GM23248 (cell line): ENCODE measurements around the gene ERC2. TPM values are rescaled to one million over a fixed set of nuclear protein-coding genes. Genes with fewer than 3 reads are reported as not detected.

Experiments used
- DNase-seq: peaks from one replicate; pipeline ENCODE4 v3.0.0-alpha.2; 2015
- H2AFZ ChIP-seq: fragments of 200-600 bp; sonication (generic); 2 replicates; pipeline ENCODE4 v1.6.1; 2016; ENCODE audit warnings: antibody characterized with exemption
- H3F3A ChIP-seq: fragments of 200-600 bp; sonication (generic); 2 replicates; pipeline ENCODE4 v1.6.1; 2016; ENCODE audit warnings: mild to moderate bottlenecking, antibody characterized with exemption, mixed run types; ENCODE audit not compliant: insufficient read depth
- H3K27ac ChIP-seq: fragments of 200-600 bp; sonication (generic); 2 replicates; pipeline ENCODE4 v1.5.1; 2016; ENCODE audit warnings: mild to moderate bottlenecking
- H3K27me3 ChIP-seq: fragments of 200-600 bp; sonication (generic); replicated peaks from 2 replicates; pipeline ENCODE4 v1.6.1; 2016; ENCODE audit warnings: mild to moderate bottlenecking; ENCODE audit not compliant: insufficient read depth
- H3K36me3 ChIP-seq: fragments of 200-600 bp; sonication (generic); 2 replicates; pipeline ENCODE4 v1.6.1; 2016; ENCODE audit warnings: low read depth, mild to moderate bottlenecking
- H3K4me1 ChIP-seq: fragments of 200-600 bp; sonication (generic); 2 replicates; pipeline ENCODE4 v1.6.1; 2016; ENCODE audit warnings: mild to moderate bottlenecking; ENCODE audit not compliant: insufficient read depth
- H3K4me2 ChIP-seq: fragments of 200-600 bp; sonication (generic); one replicate; pipeline ENCODE4 v1.6.1; 2016; ENCODE audit warnings: mild to moderate bottlenecking; ENCODE audit not compliant: unreplicated experiment
- H3K4me3 ChIP-seq: fragments of 200-600 bp; sonication (generic); 2 replicates; pipeline ENCODE4 v1.5.1; 2016; ENCODE audit warnings: mild to moderate bottlenecking
- H3K79me2 ChIP-seq: fragments of 200-600 bp; sonication (generic); 2 replicates; pipeline ENCODE4 v1.6.1; 2016; ENCODE audit warnings: mild to moderate bottlenecking; ENCODE audit not compliant: insufficient read depth
- H3K9ac ChIP-seq: fragments of 200-600 bp; sonication (generic); 2 replicates; pipeline ENCODE4 v1.6.1; 2016; ENCODE audit warnings: mild to moderate bottlenecking
- H3K9me2 ChIP-seq: fragments of 200-600 bp; sonication (generic); 2 replicates; pipeline ENCODE4 v1.6.1; 2016; ENCODE audit warnings: mixed run types, mild to moderate bottlenecking, moderate library complexity; ENCODE audit not compliant: insufficient read depth
- H3K9me3 ChIP-seq: fragments of 200-600 bp; sonication (generic); one replicate; pipeline ENCODE4 v1.6.1; 2017; ENCODE audit warnings: low read depth
- H4K20me1 ChIP-seq: fragments of 200-600 bp; sonication (generic); 2 replicates; pipeline ENCODE4 v1.6.0; 2016; ENCODE audit not compliant: insufficient read depth
- EZH2 ChIP-seq: fragments of 200-600 bp; sonication (generic); IDR thresholded peaks from 2 replicates; pipeline ENCODE4 v1.6.1; 2018; ENCODE audit warnings: antibody characterized with exemption, mild to moderate bottlenecking; ENCODE audit not compliant: insufficient read depth, poor library complexity, severe bottlenecking
- EZH2phosphoT487 ChIP-seq: fragments of 200-600 bp; sonication (generic); IDR thresholded peaks from 2 replicates; pipeline ENCODE4 v1.6.1; 2018; ENCODE audit warnings: antibody characterized with exemption, moderate library complexity, mild to moderate bottlenecking, low read depth; ENCODE audit not compliant: insufficient read depth
- WGBS, 2 experiments: methylation state at CpG; one replicate each; pipeline ENCODE4 v1.1.6; 2015 to 2017; ENCODE audit warnings: low lambda C conversion rate in 2 of 2, low coverage in 1 of 2; ENCODE audit errors: missing lambda C conversion rate in 2 of 2; 5-methylcytosine and 5-hydroxymethylcytosine counted together
- in situ Hi-C: fragments of 300-500 bp; cut with MboI; formaldehyde crosslinking; loops from 2 replicates; pipeline ENCODE4 v1.15.0; 2020
- polyA plus RNA-seq: library from polyadenylated mRNA; unstranded; fragments of >200 nt; fragmentation: Nextera tagmentation; extraction: Ambion mirVana; gene quantifications from 2 replicates; pipeline ENCODE4 v1.2.1, GENCODE V29; 2016
- total RNA-seq: library from RNA; depleted of rRNA; stranded (reverse); fragments of >200 nt; shearing (Covaris generic); gene quantifications from 2 replicates; pipeline ENCODE4 v1.2.3, GENCODE V29; 2014

Gene ERC2
- total and polyA plus RNA-seq, 2 experiments from 2014 or later = not detected

GRCh38 chr3:56087451-56088053, 380.7 kb downstream of the ERC2 start:
- no peak for DNase-seq
- 72 to 75% methylated on average over 10 of the region's 10 CpGs for WGBS, 2 experiments
- H3K4me3 ChIP-seq = no peak overlapping the region
- H3K79me2 ChIP-seq = no peaks in the 10 kb centered on the region
- H3K4me2 ChIP-seq = no peak overlapping the region
- H3K9me2 ChIP-seq = no peaks in the 10 kb centered on the region
- no peaks in the 10 kb centered on the region for H3K9me3 ChIP-seq
- no peaks in the 10 kb centered on the region for H4K20me1 ChIP-seq
- TF ChIP-seq EZH2 (no peak), EZH2phosphoT487 (no peak)
- no peaks in the 10 kb centered on the region; the same call in 1 of the 2 replicates for H3K27me3 ChIP-seq
- in situ Hi-C loops = no loop called here
- H3K27ac ChIP-seq = no peak overlapping the region
- H2AFZ ChIP-seq = no peak overlapping the region
- no peaks in the 10 kb centered on the region for H3F3A ChIP-seq
- H3K36me3 ChIP-seq = no peaks in the 10 kb centered on the region
- H3K4me1 ChIP-seq = no peaks in the 10 kb centered on the region; the same call in 1 of the 2 replicates
- no peak overlapping the region for H3K9ac ChIP-seq

GRCh38 chr3:56086355-56086754, 381.9 kb downstream of the ERC2 start:
- H3K4me2 ChIP-seq = no peak overlapping the region
- no peaks in the 10 kb centered on the region for H4K20me1 ChIP-seq
- peak; percentile 36 for DNase-seq
- H3K9me3 ChIP-seq = no peaks in the 10 kb centered on the region
- no peaks in the 10 kb centered on the region for H3K79me2 ChIP-seq
- no peaks in the 10 kb centered on the region for H3F3A ChIP-seq
- H2AFZ ChIP-seq = no peak overlapping the region
- H3K36me3 ChIP-seq = no peaks in the 10 kb centered on the region
- 6 to 7% methylated on average over 1 of the region's 1 CpG for WGBS, 2 experiments
- TF ChIP-seq EZH2phosphoT487 = no peak
- no peak for TF ChIP-seq EZH2
- in situ Hi-C loops = no loop called here
- H3K27ac ChIP-seq = no peak overlapping the region
- no peak overlapping the region for H3K9ac ChIP-seq
- H3K4me3 ChIP-seq = no peak overlapping the region
- H3K27me3 ChIP-seq = no peaks in the 10 kb centered on the region; the same call in 1 of the 2 replicates
- H3K9me2 ChIP-seq = no peaks in the 10 kb centered on the region
- no peaks in the 10 kb centered on the region; the same call in 1 of the 2 replicates for H3K4me1 ChIP-seq

GRCh38 chr3:56081246-56081645, 387.0 kb downstream of the ERC2 start:
- Histone ChIP-seq H2AFZ (no peak overlapping the region), H3K27me3 (0 out of 2 replicates have a peak, but pooled peaks cover 4% of the 10 kb centered on the region), H3F3A (no peaks in the 10 kb centered on the region), H3K4me1 (no peaks in the 10 kb centered on the region; the same call in 1 of the 2 replicates), H3K36me3 (no peaks in the 10 kb centered on the region), H3K9me2 (no peaks in the 10 kb centered on the region), H4K20me1 (no peaks in the 10 kb centered on the region), H3K9ac (no peak overlapping the region), H3K27ac (no peak overlapping the region), H3K9me3 (no peaks in the 10 kb centered on the region), H3K79me2 (no peaks in the 10 kb centered on the region), H3K4me3 (no peak overlapping the region), H3K4me2 (no peak overlapping the region)
- WGBS, 2 experiments = 0% methylated on average over 2 of the region's 2 CpGs
- in situ Hi-C loops = no loop called here
- TF ChIP-seq EZH2 = no peak
- no peak for TF ChIP-seq EZH2phosphoT487
- DNase-seq = no peak

- H3K9me2 ChIP-seq = no peaks in the 10 kb centered on the region
- H3K27me3 ChIP-seq = 0 out of 2 replicates have a peak, but pooled peaks cover 4% of the 10 kb centered on the region
- no peaks in the 10 kb centered on the region for H4K20me1 ChIP-seq
- H3K79me2 ChIP-seq = no peaks in the 10 kb centered on the region
- no peaks in the 10 kb centered on the region for H3F3A ChIP-seq
- H2AFZ ChIP-seq = no peak overlapping the region
- H3K27ac ChIP-seq = no peak overlapping the region
- TF ChIP-seq EZH2 (no peak), EZH2phosphoT487 (no peak)
- H3K4me3 ChIP-seq = no peak overlapping the region
- 2 to 3% methylated on average over 2 of the region's 2 CpGs for WGBS, 2 experiments
- H3K9ac ChIP-seq = no peak overlapping the region
- in situ Hi-C loops = no loop called here
- H3K4me1 ChIP-seq = no peaks in the 10 kb centered on the region
- H3K36me3 ChIP-seq = no peaks in the 10 kb centered on the region
- no peaks in the 10 kb centered on the region for H3K9me3 ChIP-seq
- DNase-seq = no peak
- H3K4me2 ChIP-seq = no peak overlapping the region
Observed at GRCh38 chr3:56076746-56077145, 391.5 kb downstream of the ERC2 start.

GRCh38 chr3:56075089-56075488, 393.2 kb downstream of the ERC2 start:
- no peak for TF ChIP-seq EZH2
- WGBS, 2 experiments = 74 to 83% methylated on average over 1 of the region's 1 CpG

More at GRCh38 chr3:56075089-56075488, 393.2 kb downstream of the ERC2 start:
- Histone ChIP-seq H3K27ac (no peak overlapping the region), H3K36me3 (no peaks in the 10 kb centered on the region), H3K9me3 (no peaks in the 10 kb centered on the region), H3K9ac (no peak overlapping the region), H3K4me3 (no peak overlapping the region), H3K4me1 (no peaks in the 10 kb centered on the region), H3K79me2 (no peaks in the 10 kb centered on the region), H2AFZ (no peak overlapping the region), H3K27me3 (no peaks in the 10 kb centered on the region), H4K20me1 (no peaks in the 10 kb centered on the region), H3K9me2 (no peaks in the 10 kb centered on the region), H3K4me2 (no peak overlapping the region), H3F3A (no peaks in the 10 kb centered on the region)
- no peak for DNase-seq
- in situ Hi-C loops = no loop called here
